Activated naive CD8-positive, alpha-beta T cell (primary cell): Measurements from ENCODE around the gene WDR6.

Experiments
- H3K27ac Mint-ChIP-seq: one replicate; pipeline ENCODE4 v1.8.0; 2021; ENCODE audit warnings: mixed read lengths
- H3K27me3 Mint-ChIP-seq: one replicate; pipeline ENCODE4 v1.8.0; 2021; ENCODE audit warnings: mixed read lengths
- H3K36me3 Mint-ChIP-seq: one replicate; pipeline ENCODE4 v1.8.0; 2021; ENCODE audit warnings: mixed read lengths
- H3K4me1 Mint-ChIP-seq: one replicate; pipeline ENCODE4 v1.8.0; 2021; ENCODE audit warnings: low read depth, mixed read lengths
- H3K4me3 Mint-ChIP-seq: one replicate; pipeline ENCODE4 v1.8.0; 2021; ENCODE audit warnings: mild to moderate bottlenecking, mixed read lengths
- H3K9me3 Mint-ChIP-seq: one replicate; pipeline ENCODE4 v1.8.0; 2021; ENCODE audit warnings: low read depth, mixed read lengths

Gene WDR6

DNA sequence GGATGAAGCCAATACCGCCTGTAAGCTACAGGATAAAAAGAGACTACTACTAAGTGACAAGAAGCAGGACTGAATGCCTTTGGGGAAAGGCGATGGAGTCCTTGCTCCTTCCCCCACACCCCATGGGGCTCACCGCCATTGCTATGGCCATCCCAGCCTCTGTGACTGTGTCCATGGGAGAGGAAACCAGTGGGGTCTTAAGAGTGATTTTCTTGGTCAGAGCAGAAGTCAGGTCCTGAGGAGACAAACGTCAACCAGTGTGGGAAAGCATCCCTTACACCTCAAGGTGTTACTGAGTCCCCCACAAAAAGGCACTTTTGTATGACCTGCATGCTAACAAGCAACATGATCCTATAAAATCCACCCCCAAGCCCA, 21.1 kb downstream of the WDR6 start:
- H3K4me1 Mint-ChIP-seq, result peaks cover 48% of the 10 kb centered on the region
- H3K4me3 Mint-ChIP-seq, result peak overlapping the region; percentile 98
- no peaks in the 10 kb centered on the region for H3K9me3 Mint-ChIP-seq
- H3K27ac Mint-ChIP-seq, result peak overlapping the region; percentile 99
- H3K27me3 Mint-ChIP-seq, result no peaks in the 10 kb centered on the region
- peaks cover 20% of the 10 kb centered on the region for H3K36me3 Mint-ChIP-seq

DNA sequence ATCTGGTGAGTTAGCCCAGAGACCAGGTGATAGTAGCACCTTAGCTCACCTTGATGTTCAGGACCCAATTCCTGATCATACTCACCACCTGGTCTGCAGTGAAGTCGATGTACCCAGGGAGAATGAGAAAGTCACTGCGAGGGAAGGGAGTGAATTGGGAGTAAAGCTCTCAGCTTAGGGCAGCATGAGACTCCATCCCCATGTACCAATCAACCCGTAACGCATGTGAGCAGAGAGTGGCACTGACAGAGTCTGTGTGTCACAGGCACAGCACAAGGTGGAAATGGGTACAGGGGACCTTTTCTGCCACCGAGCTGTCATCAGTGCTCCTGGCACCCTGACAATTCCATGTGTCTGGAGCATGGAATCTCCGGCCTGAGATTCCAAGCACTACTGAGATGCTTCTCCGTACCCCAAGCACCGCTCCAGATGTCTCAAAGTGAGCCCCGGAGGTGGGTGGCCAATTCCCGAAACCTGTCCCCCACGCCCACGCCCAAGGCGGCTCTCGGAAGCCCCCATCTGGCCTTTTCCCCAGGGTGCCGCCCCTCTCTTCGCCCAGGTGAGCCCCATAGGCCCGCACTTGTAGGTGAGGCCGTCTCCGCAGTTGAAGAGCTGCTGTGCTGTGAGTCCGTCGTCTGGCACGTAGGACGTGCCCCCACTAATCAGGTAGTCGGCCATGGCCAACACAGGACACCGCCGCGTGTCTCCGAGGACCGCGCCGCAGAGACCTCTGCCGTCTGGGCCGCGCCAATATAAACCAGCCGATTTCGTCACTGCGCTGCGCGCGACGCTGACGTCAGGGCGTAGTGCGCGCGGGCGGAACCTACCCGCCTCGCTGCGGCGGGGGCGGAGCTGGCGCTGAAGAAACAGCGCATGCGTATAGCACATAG, 21.7 kb downstream of the WDR6 start, which contains the start of gene IMPDH2:
IMPDH2 (minus strand) TSS at position 726 of the 890 bp plus-strand sequence; CDS start at position 678, 48 bp downstream.
- Mint-ChIP-seq H3K4me3 (peak within 1 kb of the TSS; percentile 98), H3K4me1 (peaks cover 43% of the 10 kb centered on the region), H3K36me3 (peaks cover 20% of the 10 kb centered on the region), H3K27me3 (no peaks in the 10 kb centered on the region), H3K27ac (peak within 1 kb of the TSS; percentile 99), H3K9me3 (no peaks in the 10 kb centered on the region)

DNA sequence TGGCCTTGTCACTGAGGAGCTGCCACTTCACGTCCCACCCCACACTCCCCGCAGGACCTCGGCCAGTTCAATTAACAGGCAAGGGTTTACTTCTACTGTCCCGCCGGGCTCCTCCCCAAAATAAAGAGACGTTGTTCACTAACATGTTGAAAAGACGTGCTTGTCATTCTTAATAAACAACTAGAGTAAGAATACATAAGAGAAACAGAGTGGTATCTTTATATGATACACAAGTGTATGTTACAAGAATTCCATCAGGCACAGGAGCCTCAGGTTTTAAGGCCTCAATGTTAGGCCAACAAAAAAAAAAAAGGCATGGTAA, 22.3 kb downstream of the WDR6 start:
- Mint-ChIP-seq H3K9me3 (no peaks in the 10 kb centered on the region), H3K4me3 (peak overlapping the region; percentile 98), H3K27me3 (no peaks in the 10 kb centered on the region), H3K4me1 (peaks cover 38% of the 10 kb centered on the region), H3K36me3 (peaks cover 20% of the 10 kb centered on the region), H3K27ac (peak overlapping the region; percentile 99)

DNA sequence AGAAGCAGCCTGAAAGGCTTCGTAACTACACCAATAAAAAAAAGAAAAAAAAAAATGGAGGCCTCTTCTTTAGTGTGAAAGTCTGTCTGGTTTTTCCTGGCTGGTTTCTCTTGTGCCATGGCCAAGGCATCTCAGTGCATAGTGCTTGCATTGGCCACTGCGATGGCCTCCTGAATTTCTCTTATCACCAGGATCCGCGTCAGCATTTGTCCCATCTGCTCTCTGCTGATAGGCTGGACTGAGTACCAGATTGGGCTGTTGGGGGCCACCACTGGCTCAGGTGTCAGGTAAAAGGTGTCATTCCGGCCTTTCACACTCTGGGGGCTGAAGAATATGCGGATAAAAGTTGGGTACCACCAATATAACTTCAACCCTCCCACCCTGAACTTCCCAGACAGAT, 23.1 kb downstream of the WDR6 start:
- no peak overlapping the region for H3K27ac Mint-ChIP-seq

DNA sequence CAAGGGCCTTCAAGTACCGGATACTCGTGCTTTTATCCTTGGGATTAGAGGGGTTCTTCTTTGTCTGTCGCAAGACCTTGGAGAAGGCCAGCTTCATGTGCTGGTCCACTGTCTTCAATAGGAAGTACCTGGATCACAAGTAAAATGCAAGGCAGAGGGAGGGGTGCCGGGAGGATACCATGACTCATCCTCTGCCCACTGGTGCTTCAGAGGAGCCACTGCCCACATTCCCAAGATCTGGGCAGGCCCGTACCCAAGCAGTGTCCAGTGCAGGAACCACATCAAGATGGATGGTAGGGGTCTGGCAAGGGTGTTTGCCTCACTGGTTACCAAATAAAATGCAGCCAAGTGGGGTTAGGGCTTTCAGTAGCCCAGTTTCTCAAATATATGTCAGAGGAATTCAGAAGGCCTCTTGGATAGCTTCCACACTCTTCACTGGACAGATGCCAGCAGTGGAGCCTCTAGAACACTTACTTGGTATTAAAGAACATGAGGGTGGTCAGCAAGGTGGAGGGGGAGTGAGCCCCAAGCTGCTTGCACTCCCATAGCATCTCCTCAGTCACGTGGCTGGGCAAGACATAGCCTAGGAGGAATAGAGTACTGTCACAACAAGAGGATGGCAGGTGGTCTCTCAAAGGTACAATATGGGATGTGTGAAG, 25.6 kb downstream of the WDR6 start:
- Mint-ChIP-seq H3K36me3 (peaks cover 15% of the 10 kb centered on the region), H3K4me3 (no peak overlapping the region), H3K4me1 (peaks cover 20% of the 10 kb centered on the region), H3K27me3 (no peaks in the 10 kb centered on the region), H3K27ac (peak overlapping the region; percentile 64), H3K9me3 (no peaks in the 10 kb centered on the region)

More for the DNA sequence above, 23.1 kb downstream of the WDR6 start:
- Mint-ChIP-seq H3K9me3 (no peaks in the 10 kb centered on the region), H3K27me3 (no peaks in the 10 kb centered on the region), H3K4me3 (no peak overlapping the region), H3K4me1 (peaks cover 38% of the 10 kb centered on the region), H3K36me3 (peaks cover 22% of the 10 kb centered on the region)

DNA sequence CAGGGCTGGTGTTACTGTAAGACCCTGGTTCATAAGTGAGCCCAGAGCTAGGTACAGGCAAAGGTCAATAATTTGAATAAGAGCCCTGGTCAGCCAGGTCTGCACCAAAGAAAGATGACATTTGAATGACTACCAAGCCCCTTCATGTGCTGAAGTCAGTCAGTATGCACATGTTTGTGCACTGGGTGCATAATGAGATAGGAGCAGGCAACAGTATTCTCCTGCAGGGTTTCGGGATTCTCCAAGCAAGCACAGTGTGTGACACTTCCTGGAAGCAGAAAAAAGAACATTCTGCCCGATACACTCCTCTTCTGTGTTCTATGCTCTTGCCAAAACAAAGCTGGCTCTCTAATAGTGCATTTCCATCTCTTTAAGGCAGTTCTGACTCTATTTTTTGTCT, 27.5 kb downstream of the WDR6 start:
- Mint-ChIP-seq H3K9me3 (no peaks in the 10 kb centered on the region), H3K4me3 (no peak overlapping the region), H3K4me1 (peaks cover 6% of the 10 kb centered on the region), H3K36me3 (peaks cover 9% of the 10 kb centered on the region), H3K27ac (no peak overlapping the region), H3K27me3 (no peaks in the 10 kb centered on the region)

DNA sequence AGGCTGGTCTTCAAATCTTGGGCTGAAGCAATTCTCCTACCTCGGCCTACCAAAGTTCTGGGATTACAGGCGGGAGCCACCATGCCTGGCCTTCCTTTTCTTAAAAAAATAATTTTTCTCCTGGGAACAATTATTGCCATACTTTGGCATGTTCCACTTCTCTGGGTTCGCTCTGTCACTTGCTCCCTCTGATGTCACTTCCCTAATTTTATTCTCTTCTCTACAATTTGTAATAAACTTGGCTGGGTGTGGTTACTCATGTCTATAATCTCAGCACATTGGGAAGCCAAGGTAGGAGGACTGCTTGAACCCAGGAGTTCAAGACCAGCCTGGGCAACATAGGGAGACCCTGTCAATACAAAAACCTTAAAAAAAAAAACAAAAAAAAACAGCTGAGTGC, 28.1 kb downstream of the WDR6 start:
- Mint-ChIP-seq H3K36me3 (peaks cover 9% of the 10 kb centered on the region), H3K4me1 (peaks cover 1% of the 10 kb centered on the region), H3K27ac (no peak overlapping the region), H3K27me3 (no peaks in the 10 kb centered on the region), H3K4me3 (no peak overlapping the region), H3K9me3 (no peaks in the 10 kb centered on the region)

DNA sequence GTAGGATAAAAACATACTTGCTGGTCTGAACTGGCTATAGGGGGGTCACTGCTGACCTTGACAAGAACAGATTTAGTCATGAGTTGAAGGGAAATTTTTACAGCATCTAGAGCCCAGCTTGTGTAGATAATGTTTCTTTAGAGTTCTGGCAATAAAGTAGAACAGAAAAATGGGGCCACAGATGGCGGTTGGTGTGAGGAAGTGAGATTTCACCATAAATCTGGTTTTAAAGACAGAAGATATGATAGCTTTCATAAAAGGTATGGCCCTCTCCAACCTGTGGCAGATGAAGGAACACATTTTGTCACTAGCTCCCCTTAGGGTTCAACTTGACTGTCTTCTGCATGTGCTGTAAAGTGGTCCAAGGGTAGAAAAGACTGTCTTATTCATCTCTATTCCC, 46.4 kb downstream of the WDR6 start:
- Mint-ChIP-seq H3K27me3 (no peaks in the 10 kb centered on the region), H3K4me3 (no peak overlapping the region), H3K4me1 (peaks cover 18% of the 10 kb centered on the region), H3K27ac (no peak overlapping the region), H3K9me3 (no peaks in the 10 kb centered on the region), H3K36me3 (peaks cover 12% of the 10 kb centered on the region)

DNA sequence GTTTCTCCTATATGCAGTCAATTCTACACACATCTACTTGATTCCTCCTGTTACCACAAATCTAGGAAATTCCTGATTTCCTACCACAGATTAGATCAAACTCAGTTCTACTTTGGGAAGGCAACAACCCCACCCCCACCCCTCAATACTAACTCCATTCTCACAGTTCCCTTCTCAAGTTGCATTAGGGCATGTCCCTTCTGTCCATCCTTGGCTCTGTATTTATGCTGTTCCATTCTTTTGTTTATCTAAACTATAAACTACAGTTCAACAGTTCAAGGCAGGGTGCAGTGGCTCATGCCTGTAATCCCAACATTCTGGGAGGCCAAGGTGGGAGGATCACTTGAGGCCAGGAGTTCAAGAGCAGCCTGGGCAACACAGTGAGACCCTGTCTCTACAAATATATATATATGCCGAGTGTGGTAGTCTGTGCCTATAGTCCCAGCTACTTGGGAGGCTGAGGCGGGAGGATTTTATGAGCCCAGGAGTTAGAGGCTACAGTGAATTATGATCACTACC, 47.2 kb downstream of the WDR6 start:
- Mint-ChIP-seq H3K36me3 (peaks cover 12% of the 10 kb centered on the region), H3K4me1 (peaks cover 18% of the 10 kb centered on the region), H3K9me3 (no peaks in the 10 kb centered on the region), H3K4me3 (no peak overlapping the region), H3K27ac (peak overlapping the region; percentile 41), H3K27me3 (no peaks in the 10 kb centered on the region)

DNA sequence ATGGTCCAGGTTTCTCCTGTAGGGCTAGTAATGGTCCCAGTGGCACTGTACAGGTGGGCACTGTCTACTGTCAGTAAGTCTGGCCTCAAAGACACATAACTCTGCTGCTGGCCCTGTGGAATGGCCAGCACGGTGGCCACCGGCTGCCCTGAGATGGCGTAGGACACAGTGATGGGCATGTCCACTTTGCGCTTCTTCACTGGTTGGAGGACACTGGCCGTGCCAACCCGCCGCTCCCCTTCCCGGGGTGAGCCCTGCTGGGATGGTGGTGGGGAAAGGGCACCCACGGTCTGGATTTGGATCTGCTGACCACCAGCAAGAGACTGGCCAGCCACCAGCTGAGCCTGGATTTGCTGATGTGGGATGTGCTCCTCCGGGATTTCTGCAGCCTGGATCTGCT, 50.1 kb downstream of the WDR6 start:
- Mint-ChIP-seq H3K9me3 (no peaks in the 10 kb centered on the region), H3K27ac (no peak overlapping the region), H3K4me3 (no peak overlapping the region), H3K36me3 (peaks cover 7% of the 10 kb centered on the region), H3K27me3 (no peaks in the 10 kb centered on the region), H3K4me1 (peaks cover 9% of the 10 kb centered on the region)

DNA sequence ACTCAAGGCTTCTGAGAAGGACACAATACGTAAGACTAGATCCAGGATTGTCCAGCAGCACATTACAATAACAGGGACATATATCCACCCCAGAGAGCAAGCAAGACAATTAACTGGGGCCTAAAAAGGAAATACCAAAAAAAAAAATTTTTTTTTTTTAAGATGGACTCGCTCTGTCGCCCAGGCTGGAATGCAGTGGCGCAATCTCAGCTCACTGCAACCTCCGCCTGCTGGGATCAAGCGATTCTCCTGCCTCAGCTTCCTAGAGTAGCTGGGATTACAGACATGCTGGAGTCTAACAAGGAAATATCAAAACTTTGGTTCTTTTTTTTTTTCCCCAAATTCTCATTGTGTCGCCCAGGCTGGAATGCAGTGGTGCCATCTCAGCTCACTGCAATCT, 50.8 kb downstream of the WDR6 start:
- no peaks in the 10 kb centered on the region for H3K9me3 Mint-ChIP-seq
- no peak overlapping the region for H3K27ac Mint-ChIP-seq
- no peaks in the 10 kb centered on the region for H3K27me3 Mint-ChIP-seq
- H3K36me3 Mint-ChIP-seq, result peaks cover 4% of the 10 kb centered on the region
- peaks cover 6% of the 10 kb centered on the region for H3K4me1 Mint-ChIP-seq
- H3K4me3 Mint-ChIP-seq, result no peak overlapping the region
